SK-N-SH treated with all-trans-retinoic acid at 6 μM for 48 hours (cell line): ENCODE results near the gene NSRP1.

ENCODE experiments used
- ATAC-seq: fragments of 200-7000 bp; cut with Tn5 transposase; 3 replicates; pipeline ENCODE4 v1.9.1; 2020; ENCODE audit warnings: mild to moderate bottlenecking, moderate library complexity
- CSDC2 ChIP-seq: fragments of 250-450 bp; sonication (Bioruptor Pico); IDR thresholded peaks from 2 replicates; pipeline ENCODE4 v1.5.0; 2020; ENCODE audit warnings: mild to moderate bottlenecking, moderate library complexity
- ESRRG ChIP-seq: fragments of 250-450 bp; sonication (Bioruptor Pico); IDR thresholded peaks from 2 replicates; pipeline ENCODE4 v1.6.1; 2021; ENCODE audit warnings: mild to moderate bottlenecking
- GLIS3 ChIP-seq: fragments of 250-450 bp; sonication (Bioruptor Pico); IDR thresholded peaks from 2 replicates; pipeline ENCODE4 v1.5.0; 2020; ENCODE audit warnings: mild to moderate bottlenecking, moderate library complexity
- OSR1 ChIP-seq: fragments of 250-450 bp; sonication (Bioruptor Pico); IDR thresholded peaks from 2 replicates; pipeline ENCODE4 v1.8.0; 2022; ENCODE audit warnings: moderate library complexity, mild to moderate bottlenecking, inconsistent platforms
- PPARA ChIP-seq: fragments of 250-450 bp; sonication (Bioruptor Pico); IDR thresholded peaks from 2 replicates; pipeline ENCODE4 v1.5.0; 2020; ENCODE audit warnings: mild to moderate bottlenecking, borderline replicate concordance
- SNAI2 ChIP-seq: fragments of 250-450 bp; sonication (Bioruptor Pico); IDR thresholded peaks from 2 replicates; pipeline ENCODE4 v1.5.0; 2020; ENCODE audit warnings: mild to moderate bottlenecking, moderate library complexity
- TCF4 ChIP-seq: fragments of 250-450 bp; sonication (Bioruptor Pico); IDR thresholded peaks from 2 replicates; pipeline ENCODE4 v1.8.0; 2021; ENCODE audit warnings: mild to moderate bottlenecking, moderate library complexity, borderline replicate concordance
- TOX ChIP-seq: fragments of 250-450 bp; sonication (Bioruptor Pico); IDR thresholded peaks from 2 replicates; pipeline ENCODE4 v1.8.0; 2021; ENCODE audit warnings: mild to moderate bottlenecking, moderate library complexity, borderline replicate concordance
- ZFP3 ChIP-seq: fragments of 250-450 bp; sonication (Bioruptor Pico); IDR thresholded peaks from 2 replicates; pipeline ENCODE4 v1.5.0; 2020; ENCODE audit warnings: mild to moderate bottlenecking, moderate library complexity
- ZFP30 ChIP-seq: fragments of 450-650 bp; formaldehyde crosslinking; IDR thresholded peaks from 2 replicates; pipeline ENCODE4 v1.5.0; 2022; ENCODE audit warnings: mild to moderate bottlenecking, moderate library complexity
- ZNF565 ChIP-seq: fragments of 450-650 bp; formaldehyde crosslinking; conservative IDR thresholded peaks from 2 replicates; pipeline ENCODE4 v1.5.0; 2020; ENCODE audit warnings: low read depth, mild to moderate bottlenecking, moderate library complexity
- ZNF8 ChIP-seq: fragments of 450-650 bp; formaldehyde crosslinking; IDR thresholded peaks from 2 replicates; pipeline ENCODE4 v1.5.0; 2020; ENCODE audit warnings: mild to moderate bottlenecking, moderate library complexity
- TF ChIP-seq, protein P1 (sequence below): fragments of 250-450 bp; sonication (Bioruptor Pico); IDR thresholded peaks from 2 replicates; pipeline ENCODE4 v1.8.0; 2021; ENCODE audit warnings: low read depth, mild to moderate bottlenecking, moderate library complexity, borderline replicate concordance
- TF ChIP-seq, protein P2 (sequence below): fragments of 250-450 bp; sonication (Bioruptor Pico); IDR thresholded peaks from 2 replicates; pipeline ENCODE4 v1.5.1; 2020; ENCODE audit warnings: low read depth, mild to moderate bottlenecking, moderate library complexity
- TF ChIP-seq, protein P3 (sequence below): fragments of 250-450 bp; sonication (Bioruptor Pico); IDR thresholded peaks from 2 replicates; pipeline ENCODE4 v1.5.1; 2021; ENCODE audit warnings: mild to moderate bottlenecking, moderate library complexity
- TF ChIP-seq, protein P4 (sequence below): fragments of 250-450 bp; sonication (Bioruptor Pico); IDR thresholded peaks from 2 replicates; pipeline ENCODE4 v1.8.0; 2020; ENCODE audit warnings: mild to moderate bottlenecking, moderate library complexity, borderline replicate concordance

The NSRP1 gene

DNA sequence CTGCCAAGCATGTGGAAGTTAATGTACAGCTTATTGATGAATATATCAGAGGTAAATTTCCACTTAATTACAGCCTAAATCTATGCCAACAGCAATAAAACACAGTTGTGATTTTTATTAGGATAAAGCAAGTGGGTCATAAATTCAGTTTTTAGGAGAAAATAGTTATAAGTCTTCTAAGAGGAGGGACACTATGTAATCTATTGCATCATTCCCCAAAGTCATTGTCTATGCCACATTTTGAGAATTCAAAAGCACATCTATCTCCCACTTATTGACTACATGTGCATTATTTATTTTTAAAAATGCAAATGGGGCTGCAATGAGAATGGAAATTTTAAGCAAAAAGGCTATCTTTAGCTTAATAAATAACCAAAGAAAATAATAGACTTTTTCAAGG is 23.7 kb upstream of the NSRP1 start (continued):
- TF ChIP-seq SNAI2 (CRISPR knock-in tag) = no peak
- no peak for TF ChIP-seq CSDC2 (CRISPR knock-in tag)

DNA sequence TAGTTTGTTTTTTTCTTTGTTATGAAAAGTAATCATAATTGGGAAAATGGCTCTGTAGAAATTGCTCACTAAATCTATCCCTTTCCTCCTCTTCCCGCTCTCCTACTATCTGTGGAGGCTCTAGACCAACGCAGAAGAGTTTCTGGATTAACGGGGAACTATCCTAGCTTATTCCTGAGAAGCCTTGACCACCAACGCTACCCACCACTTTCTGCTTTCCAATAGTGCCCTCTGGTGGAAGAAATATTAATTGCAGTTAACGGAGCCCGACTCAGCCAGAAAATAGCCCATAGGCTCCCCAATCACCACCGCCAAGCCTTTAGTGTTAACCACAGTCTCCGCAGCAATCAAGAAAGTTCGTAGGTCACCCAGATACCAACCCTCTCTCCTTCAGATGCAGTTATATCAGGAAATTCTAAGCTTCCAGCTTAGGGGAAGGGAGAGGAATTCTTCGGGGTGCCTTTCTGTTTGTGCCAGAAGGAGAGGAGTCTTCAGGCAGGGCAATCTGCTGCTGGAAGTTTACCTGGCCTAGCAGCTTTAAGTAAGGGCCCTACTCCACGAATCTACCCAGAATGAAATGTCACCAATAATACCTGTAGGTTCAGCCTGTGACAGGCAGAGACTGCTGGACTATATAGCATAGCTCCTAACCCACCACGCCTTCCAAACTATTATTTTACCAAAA is 23.0 kb upstream of the NSRP1 start:
- peak; percentile 86 for ATAC-seq
- TF ChIP-seq TCF4 (CRISPR knock-in tag) (no peak), TOX (CRISPR knock-in tag) (no peak), ZNF565 (CRISPR knock-in tag) (no peak), ZNF8 (no peak), ESRRG (CRISPR knock-in tag) (no peak), GLIS3 (CRISPR knock-in tag) (no peak), PPARA (no peak), OSR1 (CRISPR knock-in tag) (no peak), ZFP3 (no peak), ZFP30 (no peak)
- TF ChIP-seq, protein P1, sequence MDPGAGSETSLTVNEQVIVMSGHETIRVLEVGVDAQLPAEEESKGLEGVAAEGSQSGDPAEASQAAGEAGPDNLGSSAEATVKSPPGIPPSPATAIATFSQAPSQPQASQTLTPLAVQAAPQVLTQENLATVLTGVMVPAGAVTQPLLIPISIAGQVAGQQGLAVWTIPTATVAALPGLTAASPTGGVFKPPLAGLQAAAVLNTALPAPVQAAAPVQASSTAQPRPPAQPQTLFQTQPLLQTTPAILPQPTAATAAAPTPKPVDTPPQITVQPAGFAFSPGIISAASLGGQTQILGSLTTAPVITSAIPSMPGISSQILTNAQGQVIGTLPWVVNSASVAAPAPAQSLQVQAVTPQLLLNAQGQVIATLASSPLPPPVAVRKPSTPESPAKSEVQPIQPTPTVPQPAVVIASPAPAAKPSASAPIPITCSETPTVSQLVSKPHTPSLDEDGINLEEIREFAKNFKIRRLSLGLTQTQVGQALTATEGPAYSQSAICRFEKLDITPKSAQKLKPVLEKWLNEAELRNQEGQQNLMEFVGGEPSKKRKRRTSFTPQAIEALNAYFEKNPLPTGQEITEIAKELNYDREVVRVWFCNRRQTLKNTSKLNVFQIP = no peak
- TF ChIP-seq, protein P2, sequence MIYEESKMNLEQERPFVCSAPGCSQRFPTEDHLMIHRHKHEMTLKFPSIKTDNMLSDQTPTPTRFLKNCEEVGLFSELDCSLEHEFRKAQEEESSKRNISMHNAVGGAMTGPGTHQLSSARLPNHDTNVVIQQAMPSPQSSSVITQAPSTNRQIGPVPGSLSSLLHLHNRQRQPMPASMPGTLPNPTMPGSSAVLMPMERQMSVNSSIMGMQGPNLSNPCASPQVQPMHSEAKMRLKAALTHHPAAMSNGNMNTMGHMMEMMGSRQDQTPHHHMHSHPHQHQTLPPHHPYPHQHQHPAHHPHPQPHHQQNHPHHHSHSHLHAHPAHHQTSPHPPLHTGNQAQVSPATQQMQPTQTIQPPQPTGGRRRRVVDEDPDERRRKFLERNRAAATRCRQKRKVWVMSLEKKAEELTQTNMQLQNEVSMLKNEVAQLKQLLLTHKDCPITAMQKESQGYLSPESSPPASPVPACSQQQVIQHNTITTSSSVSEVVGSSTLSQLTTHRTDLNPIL = no peak
- TF ChIP-seq, protein P3, sequence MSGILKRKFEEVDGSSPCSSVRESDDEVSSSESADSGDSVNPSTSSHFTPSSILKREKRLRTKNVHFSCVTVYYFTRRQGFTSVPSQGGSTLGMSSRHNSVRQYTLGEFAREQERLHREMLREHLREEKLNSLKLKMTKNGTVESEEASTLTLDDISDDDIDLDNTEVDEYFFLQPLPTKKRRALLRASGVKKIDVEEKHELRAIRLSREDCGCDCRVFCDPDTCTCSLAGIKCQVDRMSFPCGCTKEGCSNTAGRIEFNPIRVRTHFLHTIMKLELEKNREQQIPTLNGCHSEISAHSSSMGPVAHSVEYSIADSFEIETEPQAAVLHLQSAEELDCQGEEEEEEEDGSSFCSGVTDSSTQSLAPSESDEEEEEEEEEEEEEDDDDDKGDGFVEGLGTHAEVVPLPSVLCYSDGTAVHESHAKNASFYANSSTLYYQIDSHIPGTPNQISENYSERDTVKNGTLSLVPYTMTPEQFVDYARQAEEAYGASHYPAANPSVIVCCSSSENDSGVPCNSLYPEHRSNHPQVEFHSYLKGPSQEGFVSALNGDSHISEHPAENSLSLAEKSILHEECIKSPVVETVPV (CRISPR knock-in tag) = no peak
- TF ChIP-seq, all 23 proteins: peak for 0

DNA sequence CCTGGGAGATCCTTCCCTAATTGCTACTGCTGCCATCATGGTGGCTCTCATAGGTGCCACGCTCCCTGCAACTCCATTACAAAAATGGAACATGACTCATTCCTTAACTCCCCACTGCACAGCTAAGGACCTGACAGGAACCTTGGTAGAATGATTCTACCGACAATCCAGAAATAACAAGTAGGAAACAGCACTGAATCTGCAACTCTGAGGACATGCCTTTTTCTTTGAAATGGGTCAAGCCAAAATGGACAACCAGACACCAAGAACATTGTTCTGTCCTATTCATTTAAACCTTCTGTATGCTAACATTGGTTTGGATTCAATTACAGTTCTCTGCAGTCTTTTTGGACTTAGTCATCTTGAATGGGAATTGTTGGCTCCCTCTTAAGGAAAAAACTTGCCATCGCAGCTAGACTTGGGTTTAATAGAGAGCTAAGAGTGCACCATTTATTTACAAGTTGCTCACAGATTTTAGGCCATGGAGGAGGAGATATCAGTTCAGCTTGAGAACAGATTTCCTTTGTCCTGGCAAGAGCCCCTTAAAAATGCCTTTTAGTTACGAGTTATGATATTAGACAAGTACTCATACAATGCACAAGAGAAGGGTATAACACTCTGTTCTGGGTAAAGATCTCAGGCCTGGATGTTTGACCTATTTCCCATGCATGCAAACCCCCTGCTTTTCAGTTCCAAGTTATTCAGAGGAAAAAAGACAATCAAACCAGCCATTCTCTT is 20.9 kb upstream of the NSRP1 start:
- peak; percentile 100 for TF ChIP-seq ZFP3
- TF ChIP-seq, protein P4, sequence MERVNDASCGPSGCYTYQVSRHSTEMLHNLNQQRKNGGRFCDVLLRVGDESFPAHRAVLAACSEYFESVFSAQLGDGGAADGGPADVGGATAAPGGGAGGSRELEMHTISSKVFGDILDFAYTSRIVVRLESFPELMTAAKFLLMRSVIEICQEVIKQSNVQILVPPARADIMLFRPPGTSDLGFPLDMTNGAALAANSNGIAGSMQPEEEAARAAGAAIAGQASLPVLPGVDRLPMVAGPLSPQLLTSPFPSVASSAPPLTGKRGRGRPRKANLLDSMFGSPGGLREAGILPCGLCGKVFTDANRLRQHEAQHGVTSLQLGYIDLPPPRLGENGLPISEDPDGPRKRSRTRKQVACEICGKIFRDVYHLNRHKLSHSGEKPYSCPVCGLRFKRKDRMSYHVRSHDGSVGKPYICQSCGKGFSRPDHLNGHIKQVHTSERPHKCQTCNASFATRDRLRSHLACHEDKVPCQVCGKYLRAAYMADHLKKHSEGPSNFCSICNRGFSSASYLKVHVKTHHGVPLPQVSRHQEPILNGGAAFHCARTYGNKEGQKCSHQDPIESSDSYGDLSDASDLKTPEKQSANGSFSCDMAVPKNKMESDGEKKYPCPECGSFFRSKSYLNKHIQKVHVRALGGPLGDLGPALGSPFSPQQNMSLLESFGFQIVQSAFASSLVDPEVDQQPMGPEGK = no peak
- TF ChIP-seq CSDC2 (CRISPR knock-in tag) = no peak
- no peak for TF ChIP-seq SNAI2 (CRISPR knock-in tag)
- TF ChIP-seq, protein P3 (CRISPR knock-in tag) = no peak
- TF ChIP-seq GLIS3 (CRISPR knock-in tag) = no peak
- peak; percentile 86 for ATAC-seq

DNA sequence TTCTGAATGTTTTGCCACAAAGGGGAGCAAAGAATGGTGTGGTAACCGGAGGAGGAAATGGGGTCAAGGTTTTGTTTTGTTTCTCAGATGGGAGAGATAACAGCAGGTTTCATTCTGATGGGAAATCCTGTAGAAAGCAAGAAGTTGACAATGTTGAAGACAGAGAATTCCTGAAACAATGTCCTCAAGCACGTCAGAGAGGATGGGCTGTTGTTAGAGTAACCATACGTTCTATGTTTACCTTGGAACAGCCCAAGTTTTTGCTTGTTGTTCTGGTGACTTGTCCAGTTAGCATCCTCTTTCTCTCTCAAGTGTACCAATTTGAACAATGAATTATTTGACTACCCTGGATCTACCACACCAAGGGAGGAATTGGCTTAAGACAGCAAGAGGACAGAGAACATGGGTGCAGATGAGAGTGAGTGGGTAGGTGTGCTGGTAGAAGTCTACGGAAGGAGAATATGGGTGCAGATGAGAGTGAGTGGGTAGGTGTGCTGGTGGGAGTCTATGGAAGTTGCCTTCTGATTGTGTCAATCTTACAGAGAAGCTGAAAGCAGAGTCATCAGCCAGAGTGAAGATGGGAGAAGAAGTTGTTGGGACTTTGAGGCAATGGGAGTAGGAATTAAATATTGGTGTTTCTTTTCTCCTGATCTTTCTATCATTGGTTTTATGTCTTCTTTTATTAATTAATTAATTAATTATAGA is 14.8 kb upstream of the NSRP1 start:
- TF ChIP-seq, protein P2 = no peak
- ATAC-seq = no peak
